WTC11 (cell line): ENCODE data around the gene ZNF534. TPM values are rescaled to one million over a fixed set of nuclear protein-coding genes. Genes with fewer than 3 reads are reported as not detected.

Experiments used
- ATAC-seq: fragments of 200-7000 bp; cut with Tn5 transposase; 2 replicates; pipeline ENCODE4 v1.10.0; 2021; ENCODE audit warnings: mild to moderate bottlenecking, moderate library complexity
- CTCF ChIA-PET: fragments of 300-600 bp; sonication (Branson Sonifier 250); formaldehyde crosslinking; loops from one replicate; lab custom pipeline; 2021; ENCODE audit warnings: antibody characterized with exemption; lab: Charles Lee
- POLR2A ChIA-PET: fragments of 350-600 bp; sonication (Branson Sonifier 250); formaldehyde crosslinking; loops from one replicate; lab custom pipeline; 2021; ENCODE audit warnings: antibody characterized with exemption; lab: Charles Lee
- DNase-seq: peaks from one replicate; pipeline ENCODE4 v3.0.0; 2021; ENCODE audit warnings: low spot score
- H3K27ac Mint-ChIP-seq: 2 replicates; pipeline ENCODE4 v1.8.0; 2021; ENCODE audit warnings: mixed read lengths
- H3K27me3 Mint-ChIP-seq: 2 replicates; pipeline ENCODE4 v1.8.0; 2021; ENCODE audit warnings: low read depth, mild to moderate bottlenecking, moderate library complexity, mixed read lengths
- H3K36me3 Mint-ChIP-seq: 2 replicates; pipeline ENCODE4 v1.8.0; 2021; ENCODE audit warnings: mixed read lengths
- H3K4me1 Mint-ChIP-seq: 2 replicates; pipeline ENCODE4 v1.8.0; 2022; ENCODE audit warnings: mixed read lengths
- H3K4me3 Mint-ChIP-seq: 2 replicates; pipeline ENCODE4 v1.8.0; 2021; ENCODE audit warnings: mild to moderate bottlenecking, moderate library complexity, mixed read lengths
- H3K9me3 Mint-ChIP-seq: 2 replicates; pipeline ENCODE4 v1.8.0; 2021; ENCODE audit warnings: mixed read lengths
- FOXK1 ChIP-seq: sonication (generic); formaldehyde crosslinking; IDR thresholded peaks from 2 replicates; pipeline ENCODE4 v1.8.0; 2022; ENCODE audit warnings: mild to moderate bottlenecking, moderate library complexity, missing genetic modification reagents
- MXD4 ChIP-seq: fragments of 250-450 bp; sonication (Bioruptor Pico); IDR thresholded peaks from 2 replicates; pipeline ENCODE4 v1.8.0; 2021; ENCODE audit warnings: mild to moderate bottlenecking, moderate library complexity, borderline replicate concordance
- NR1H2 ChIP-seq: sonication (generic); formaldehyde crosslinking; IDR thresholded peaks from 2 replicates; pipeline ENCODE4 v1.9.0; 2021; ENCODE audit warnings: mild to moderate bottlenecking, moderate library complexity, missing genetic modification reagents
- SP1 ChIP-seq: sonication (generic); formaldehyde crosslinking; conservative IDR thresholded peaks from 2 replicates; pipeline ENCODE4 v1.8.1; 2022; ENCODE audit warnings: missing genetic modification reagents
- TEAD1 ChIP-seq: sonication (generic); formaldehyde crosslinking; IDR thresholded peaks from 2 replicates; pipeline ENCODE4 v1.8.0; 2022; ENCODE audit warnings: mild to moderate bottlenecking, missing genetic modification reagents
- ZNF263 ChIP-seq: sonication (generic); formaldehyde crosslinking; IDR thresholded peaks from 2 replicates; pipeline ENCODE4 v1.8.1; 2022; ENCODE audit warnings: low read depth, mild to moderate bottlenecking, moderate library complexity, missing genetic modification reagents
- total RNA-seq: library from RNA; stranded (reverse); gene quantifications from 3 replicates; pipeline ENCODE4 v1.2.3, GENCODE V29; 2021
- TF ChIP-seq, protein P1 (sequence below): sonication (generic); formaldehyde crosslinking; IDR thresholded peaks from 2 replicates; pipeline ENCODE4 v1.8.1; 2023; ENCODE audit warnings: mild to moderate bottlenecking, missing genetic modification reagents
- TF ChIP-seq, protein P2 (sequence below): sonication (generic); formaldehyde crosslinking; IDR thresholded peaks from 2 replicates; pipeline ENCODE4 v1.8.0; 2022; ENCODE audit warnings: mild to moderate bottlenecking, missing genetic modification reagents
- TF ChIP-seq, protein P3 (sequence below): fragments of 200-600 bp; IDR thresholded peaks from 2 replicates; pipeline ENCODE4 v1.8.0; 2022; ENCODE audit warnings: antibody characterized with exemption
- TF ChIP-seq, protein P4 (sequence below): fragments of 250-450 bp; sonication (Bioruptor Pico); IDR thresholded peaks from 2 replicates; pipeline ENCODE4 v1.9.0; 2021; ENCODE audit warnings: mild to moderate bottlenecking
- TF ChIP-seq, protein P5 (sequence below): sonication (generic); formaldehyde crosslinking; IDR thresholded peaks from 2 replicates; pipeline ENCODE4 v1.8.1; 2023; ENCODE audit warnings: mild to moderate bottlenecking, missing genetic modification reagents
- TF ChIP-seq, protein P6 (sequence below): sonication (generic); formaldehyde crosslinking; IDR thresholded peaks from 2 replicates; pipeline ENCODE4 v1.8.1; 2022; ENCODE audit warnings: missing genetic modification reagents, borderline replicate concordance
- TF ChIP-seq, protein P7 (sequence below): sonication (generic); formaldehyde crosslinking; IDR thresholded peaks from 2 replicates; pipeline ENCODE4 v1.8.0; 2023; ENCODE audit warnings: missing genetic modification reagents
- TF ChIP-seq, protein P8 (sequence below): sonication (generic); formaldehyde crosslinking; IDR thresholded peaks from 2 replicates; pipeline ENCODE4 v1.8.1; 2022; ENCODE audit warnings: low read depth, mild to moderate bottlenecking, moderate library complexity, missing genetic modification reagents, borderline replicate concordance
- TF ChIP-seq, protein P9 (sequence below): sonication (generic); formaldehyde crosslinking; IDR thresholded peaks from 2 replicates; pipeline ENCODE4 v1.8.0; 2022; ENCODE audit warnings: mild to moderate bottlenecking, missing genetic modification reagents

Gene ZNF534
- total RNA-seq, 1 experiment from 2014 or later: 0.42 TPM

DNA sequence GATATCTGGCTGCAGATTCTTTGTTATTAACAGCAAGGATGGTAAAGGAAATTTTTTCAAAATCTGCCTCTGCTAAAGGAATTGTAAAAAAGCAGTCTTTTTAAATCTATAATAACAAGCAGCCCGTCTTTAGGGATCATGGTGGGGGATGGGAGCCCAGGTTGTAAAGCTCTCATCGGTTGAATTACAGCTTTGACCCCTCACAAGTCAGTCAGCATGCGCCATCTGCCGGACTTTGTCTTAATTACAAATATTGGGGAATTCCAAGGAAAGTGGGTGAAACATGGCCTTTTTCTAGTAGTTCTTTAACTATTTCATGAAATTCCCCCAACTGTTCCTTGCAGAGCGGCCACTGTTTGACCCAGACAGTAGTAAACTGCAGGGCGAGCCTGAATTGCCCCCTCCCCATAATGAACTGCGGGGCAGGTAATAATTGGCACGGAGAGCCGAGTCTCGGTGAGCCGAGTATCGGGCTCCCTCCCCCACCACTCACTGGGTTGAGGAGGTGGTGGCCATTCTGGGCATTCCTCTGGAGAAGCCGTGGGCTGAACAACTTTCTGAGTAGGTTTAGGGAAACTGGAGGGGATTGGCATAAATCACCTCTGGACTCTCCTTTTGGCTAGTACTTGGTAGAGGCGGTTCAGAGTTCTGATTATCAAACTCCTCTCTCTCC is 36.0 kb downstream of the ZNF534 start (continued):
- TF ChIP-seq, protein P1, sequence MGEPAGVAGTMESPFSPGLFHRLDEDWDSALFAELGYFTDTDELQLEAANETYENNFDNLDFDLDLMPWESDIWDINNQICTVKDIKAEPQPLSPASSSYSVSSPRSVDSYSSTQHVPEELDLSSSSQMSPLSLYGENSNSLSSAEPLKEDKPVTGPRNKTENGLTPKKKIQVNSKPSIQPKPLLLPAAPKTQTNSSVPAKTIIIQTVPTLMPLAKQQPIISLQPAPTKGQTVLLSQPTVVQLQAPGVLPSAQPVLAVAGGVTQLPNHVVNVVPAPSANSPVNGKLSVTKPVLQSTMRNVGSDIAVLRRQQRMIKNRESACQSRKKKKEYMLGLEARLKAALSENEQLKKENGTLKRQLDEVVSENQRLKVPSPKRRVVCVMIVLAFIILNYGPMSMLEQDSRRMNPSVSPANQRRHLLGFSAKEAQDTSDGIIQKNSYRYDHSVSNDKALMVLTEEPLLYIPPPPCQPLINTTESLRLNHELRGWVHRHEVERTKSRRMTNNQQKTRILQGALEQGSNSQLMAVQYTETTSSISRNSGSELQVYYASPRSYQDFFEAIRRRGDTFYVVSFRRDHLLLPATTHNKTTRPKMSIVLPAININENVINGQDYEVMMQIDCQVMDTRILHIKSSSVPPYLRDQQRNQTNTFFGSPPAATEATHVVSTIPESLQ: no peak

DNA sequence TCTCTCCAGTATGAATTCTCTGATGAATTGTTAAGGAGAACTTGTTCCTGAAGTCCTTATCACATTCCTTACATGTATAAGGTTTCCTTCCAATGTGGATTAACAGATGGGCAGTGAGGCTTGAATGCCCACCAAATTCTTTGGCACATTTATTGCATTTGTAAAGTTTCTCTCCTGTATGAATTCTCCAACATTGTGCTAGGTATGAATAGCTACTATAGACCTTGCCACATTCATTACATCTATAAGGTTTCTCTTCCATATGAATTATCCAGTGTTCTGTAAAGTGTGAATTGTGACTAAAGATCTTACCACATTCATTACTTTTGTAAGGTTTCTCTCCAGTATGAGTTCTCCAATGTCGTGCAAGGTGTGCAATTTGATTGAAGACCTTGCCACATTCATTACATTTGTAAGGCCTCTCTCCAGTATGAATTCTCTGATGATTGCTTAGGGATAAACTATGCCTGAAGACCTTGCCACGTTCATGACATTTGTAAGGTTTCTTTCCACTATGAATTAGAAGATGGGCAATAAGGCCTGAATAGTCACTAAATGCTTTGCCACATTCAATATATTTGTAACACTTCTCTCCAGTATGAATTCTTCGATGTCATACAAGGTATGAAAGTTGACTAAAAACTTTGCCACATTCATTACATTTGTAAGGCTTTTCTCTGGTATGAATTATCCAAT is 44.9 kb downstream of the ZNF534 start:
- Mint-ChIP-seq H3K4me1 (no peaks in the 10 kb centered on the region), H3K27ac (no peak overlapping the region), H3K36me3 (peaks cover 94% of the 10 kb centered on the region), H3K27me3 (peaks cover 13% of the 10 kb centered on the region), H3K4me3 (no peak overlapping the region), H3K9me3 (peaks cover 94% of the 10 kb centered on the region)
- DNase-seq: no peak
- TF ChIP-seq, protein P2, sequence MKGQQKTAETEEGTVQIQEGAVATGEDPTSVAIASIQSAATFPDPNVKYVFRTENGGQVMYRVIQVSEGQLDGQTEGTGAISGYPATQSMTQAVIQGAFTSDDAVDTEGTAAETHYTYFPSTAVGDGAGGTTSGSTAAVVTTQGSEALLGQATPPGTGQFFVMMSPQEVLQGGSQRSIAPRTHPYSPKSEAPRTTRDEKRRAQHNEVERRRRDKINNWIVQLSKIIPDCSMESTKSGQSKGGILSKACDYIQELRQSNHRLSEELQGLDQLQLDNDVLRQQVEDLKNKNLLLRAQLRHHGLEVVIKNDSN: no peak
- TF ChIP-seq SP1: no peak
- TF ChIP-seq, protein P3, sequence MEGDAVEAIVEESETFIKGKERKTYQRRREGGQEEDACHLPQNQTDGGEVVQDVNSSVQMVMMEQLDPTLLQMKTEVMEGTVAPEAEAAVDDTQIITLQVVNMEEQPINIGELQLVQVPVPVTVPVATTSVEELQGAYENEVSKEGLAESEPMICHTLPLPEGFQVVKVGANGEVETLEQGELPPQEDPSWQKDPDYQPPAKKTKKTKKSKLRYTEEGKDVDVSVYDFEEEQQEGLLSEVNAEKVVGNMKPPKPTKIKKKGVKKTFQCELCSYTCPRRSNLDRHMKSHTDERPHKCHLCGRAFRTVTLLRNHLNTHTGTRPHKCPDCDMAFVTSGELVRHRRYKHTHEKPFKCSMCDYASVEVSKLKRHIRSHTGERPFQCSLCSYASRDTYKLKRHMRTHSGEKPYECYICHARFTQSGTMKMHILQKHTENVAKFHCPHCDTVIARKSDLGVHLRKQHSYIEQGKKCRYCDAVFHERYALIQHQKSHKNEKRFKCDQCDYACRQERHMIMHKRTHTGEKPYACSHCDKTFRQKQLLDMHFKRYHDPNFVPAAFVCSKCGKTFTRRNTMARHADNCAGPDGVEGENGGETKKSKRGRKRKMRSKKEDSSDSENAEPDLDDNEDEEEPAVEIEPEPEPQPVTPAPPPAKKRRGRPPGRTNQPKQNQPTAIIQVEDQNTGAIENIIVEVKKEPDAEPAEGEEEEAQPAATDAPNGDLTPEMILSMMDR: no peak
- TF ChIP-seq, protein P4, sequence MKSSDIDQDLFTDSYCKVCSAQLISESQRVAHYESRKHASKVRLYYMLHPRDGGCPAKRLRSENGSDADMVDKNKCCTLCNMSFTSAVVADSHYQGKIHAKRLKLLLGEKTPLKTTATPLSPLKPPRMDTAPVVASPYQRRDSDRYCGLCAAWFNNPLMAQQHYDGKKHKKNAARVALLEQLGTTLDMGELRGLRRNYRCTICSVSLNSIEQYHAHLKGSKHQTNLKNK (CRISPR knock-in tag): no peak
- TF ChIP-seq, protein P5, sequence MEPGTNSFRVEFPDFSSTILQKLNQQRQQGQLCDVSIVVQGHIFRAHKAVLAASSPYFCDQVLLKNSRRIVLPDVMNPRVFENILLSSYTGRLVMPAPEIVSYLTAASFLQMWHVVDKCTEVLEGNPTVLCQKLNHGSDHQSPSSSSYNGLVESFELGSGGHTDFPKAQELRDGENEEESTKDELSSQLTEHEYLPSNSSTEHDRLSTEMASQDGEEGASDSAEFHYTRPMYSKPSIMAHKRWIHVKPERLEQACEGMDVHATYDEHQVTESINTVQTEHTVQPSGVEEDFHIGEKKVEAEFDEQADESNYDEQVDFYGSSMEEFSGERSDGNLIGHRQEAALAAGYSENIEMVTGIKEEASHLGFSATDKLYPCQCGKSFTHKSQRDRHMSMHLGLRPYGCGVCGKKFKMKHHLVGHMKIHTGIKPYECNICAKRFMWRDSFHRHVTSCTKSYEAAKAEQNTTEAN: no peak
- TF ChIP-seq, protein P6, sequence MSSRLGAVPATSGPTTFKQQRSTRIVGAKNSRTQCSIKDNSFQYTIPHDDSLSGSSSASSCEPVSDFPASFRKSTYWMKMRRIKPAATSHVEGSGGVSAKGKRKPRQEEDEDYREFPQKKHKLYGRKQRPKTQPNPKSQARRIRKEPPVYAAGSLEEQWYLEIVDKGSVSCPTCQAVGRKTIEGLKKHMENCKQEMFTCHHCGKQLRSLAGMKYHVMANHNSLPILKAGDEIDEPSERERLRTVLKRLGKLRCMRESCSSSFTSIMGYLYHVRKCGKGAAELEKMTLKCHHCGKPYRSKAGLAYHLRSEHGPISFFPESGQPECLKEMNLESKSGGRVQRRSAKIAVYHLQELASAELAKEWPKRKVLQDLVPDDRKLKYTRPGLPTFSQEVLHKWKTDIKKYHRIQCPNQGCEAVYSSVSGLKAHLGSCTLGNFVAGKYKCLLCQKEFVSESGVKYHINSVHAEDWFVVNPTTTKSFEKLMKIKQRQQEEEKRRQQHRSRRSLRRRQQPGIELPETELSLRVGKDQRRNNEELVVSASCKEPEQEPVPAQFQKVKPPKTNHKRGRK: no peak
- TF ChIP-seq, protein P7, sequence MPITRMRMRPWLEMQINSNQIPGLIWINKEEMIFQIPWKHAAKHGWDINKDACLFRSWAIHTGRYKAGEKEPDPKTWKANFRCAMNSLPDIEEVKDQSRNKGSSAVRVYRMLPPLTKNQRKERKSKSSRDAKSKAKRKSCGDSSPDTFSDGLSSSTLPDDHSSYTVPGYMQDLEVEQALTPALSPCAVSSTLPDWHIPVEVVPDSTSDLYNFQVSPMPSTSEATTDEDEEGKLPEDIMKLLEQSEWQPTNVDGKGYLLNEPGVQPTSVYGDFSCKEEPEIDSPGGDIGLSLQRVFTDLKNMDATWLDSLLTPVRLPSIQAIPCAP (CRISPR knock-in tag): no peak
- TF ChIP-seq ZNF263 (CRISPR knock-in tag): no peak
- TF ChIP-seq MXD4 (CRISPR knock-in tag): no peak
- TF ChIP-seq, protein P8, sequence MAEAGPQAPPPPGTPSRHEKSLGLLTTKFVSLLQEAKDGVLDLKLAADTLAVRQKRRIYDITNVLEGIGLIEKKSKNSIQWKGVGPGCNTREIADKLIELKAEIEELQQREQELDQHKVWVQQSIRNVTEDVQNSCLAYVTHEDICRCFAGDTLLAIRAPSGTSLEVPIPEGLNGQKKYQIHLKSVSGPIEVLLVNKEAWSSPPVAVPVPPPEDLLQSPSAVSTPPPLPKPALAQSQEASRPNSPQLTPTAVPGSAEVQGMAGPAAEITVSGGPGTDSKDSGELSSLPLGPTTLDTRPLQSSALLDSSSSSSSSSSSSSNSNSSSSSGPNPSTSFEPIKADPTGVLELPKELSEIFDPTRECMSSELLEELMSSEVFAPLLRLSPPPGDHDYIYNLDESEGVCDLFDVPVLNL (CRISPR knock-in tag): no peak
- no peak for TF ChIP-seq TEAD1
- TF ChIP-seq NR1H2 (CRISPR knock-in tag): no peak
- no peak for TF ChIP-seq FOXK1
- TF ChIP-seq, protein P9, sequence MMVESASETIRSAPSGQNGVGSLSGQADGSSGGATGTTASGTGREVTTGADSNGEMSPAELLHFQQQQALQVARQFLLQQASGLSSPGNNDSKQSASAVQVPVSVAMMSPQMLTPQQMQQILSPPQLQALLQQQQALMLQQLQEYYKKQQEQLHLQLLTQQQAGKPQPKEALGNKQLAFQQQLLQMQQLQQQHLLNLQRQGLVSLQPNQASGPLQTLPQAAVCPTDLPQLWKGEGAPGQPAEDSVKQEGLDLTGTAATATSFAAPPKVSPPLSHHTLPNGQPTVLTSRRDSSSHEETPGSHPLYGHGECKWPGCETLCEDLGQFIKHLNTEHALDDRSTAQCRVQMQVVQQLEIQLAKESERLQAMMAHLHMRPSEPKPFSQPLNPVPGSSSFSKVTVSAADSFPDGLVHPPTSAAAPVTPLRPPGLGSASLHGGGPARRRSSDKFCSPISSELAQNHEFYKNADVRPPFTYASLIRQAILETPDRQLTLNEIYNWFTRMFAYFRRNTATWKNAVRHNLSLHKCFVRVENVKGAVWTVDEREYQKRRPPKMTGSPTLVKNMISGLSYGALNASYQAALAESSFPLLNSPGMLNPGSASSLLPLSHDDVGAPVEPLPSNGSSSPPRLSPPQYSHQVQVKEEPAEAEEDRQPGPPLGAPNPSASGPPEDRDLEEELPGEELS (CRISPR knock-in tag): no peak
- CTCF ChIA-PET: no interaction called here
- POLR2A ChIA-PET: no interaction called here
- no peak for ATAC-seq
